A673 (cell line): Measurements from ENCODE around the gene KAT14. TPM values are rescaled to one million over a fixed set of nuclear protein-coding genes. Genes with fewer than 3 reads are reported as not detected.

Source experiments
- BruUV-seq: library from RNA; stranded (reverse); fragments of 400-500 nt; replicated peaks from 2 replicates; lab custom pipeline; 2021; lab: Mats Ljungman, UMichigan
- CTCF ChIA-PET: fragments of 300-600 bp; sonication (Branson Sonifier 250); formaldehyde crosslinking; loops from one replicate; lab custom pipeline; 2022; ENCODE audit warnings: antibody characterized with exemption; lab: Charles Lee
- POLR2A ChIA-PET: fragments of 300-600 bp; sonication (Branson Sonifier 250); formaldehyde crosslinking; loops from one replicate; lab custom pipeline; 2022; ENCODE audit warnings: antibody characterized with exemption; ENCODE audit not compliant: low non-redundant PET; lab: Charles Lee
- DNase-seq: peaks from one replicate; pipeline ENCODE4 v3.0.0-alpha.2; 2015; ENCODE audit warnings: low spot score
- H3K27ac ChIP-seq: fragments of 200-600 bp; sonication (generic); 2 replicates; pipeline ENCODE4 v1.5.1; 2016; ENCODE audit warnings: mixed run types, low read depth, mild to moderate bottlenecking, mixed read lengths, antibody characterized with exemption, low read length; ENCODE audit not compliant: poor library complexity, severe bottlenecking
- H3K27me3 ChIP-seq: fragments of 200-600 bp; sonication (generic); replicated peaks from 2 replicates; pipeline ENCODE4 v1.6.1; 2017; ENCODE audit warnings: mixed run types, low read depth, mild to moderate bottlenecking, mixed read lengths, antibody characterized with exemption, low read length; ENCODE audit not compliant: insufficient read depth, poor library complexity
- H3K36me3 ChIP-seq: fragments of 200-600 bp; sonication (generic); 2 replicates; pipeline ENCODE4 v1.6.1; 2016; ENCODE audit warnings: mixed run types, mild to moderate bottlenecking, mixed read lengths, antibody characterized with exemption, low read length; ENCODE audit not compliant: insufficient read depth, poor library complexity, severe bottlenecking
- H3K4me1 ChIP-seq: fragments of 200-600 bp; sonication (generic); 2 replicates; pipeline ENCODE4 v1.6.1; 2017; ENCODE audit warnings: mixed run types, mild to moderate bottlenecking, mixed read lengths, antibody characterized with exemption, low read length; ENCODE audit not compliant: insufficient read depth, poor library complexity, severe bottlenecking
- H3K4me3 ChIP-seq: fragments of 200-600 bp; sonication (generic); 2 replicates; pipeline ENCODE4 v1.5.1; 2016; ENCODE audit warnings: low read depth, mixed run types, mild to moderate bottlenecking, mixed read lengths, low read length; ENCODE audit not compliant: poor library complexity, severe bottlenecking
- H3K9me3 ChIP-seq: fragments of 200-600 bp; sonication (generic); 2 replicates; pipeline ENCODE4 v1.6.1; 2016; ENCODE audit warnings: mixed run types, low read depth, mild to moderate bottlenecking, mixed read lengths, antibody characterized with exemption, low read length; ENCODE audit not compliant: poor library complexity, severe bottlenecking
- EZH2 ChIP-seq: fragments of 200-600 bp; sonication (generic); IDR thresholded peaks from 2 replicates; pipeline ENCODE4 v1.6.1; 2017; ENCODE audit warnings: borderline replicate concordance, low read depth, mild to moderate bottlenecking, mixed read lengths, antibody characterized with exemption, low read length; ENCODE audit not compliant: poor library complexity, severe bottlenecking
- intact Hi-C: fragments of 100-400 bp; cut with micrococcal nuclease; formaldehyde crosslinking; loops from one replicate; pipeline ENCODE4 v1.10.0; 2022; ENCODE audit not compliant: unreplicated experiment
- total RNA-seq: library from RNA; stranded (reverse); gene quantifications from 2 replicates; pipeline ENCODE4 v1.2.3, GENCODE V29; 2021
- TF ChIP-seq, protein P1 (sequence below): fragments of 300-800, 200-600 bp; sonication (generic); conservative IDR thresholded peaks from 2 replicates; pipeline ENCODE4 v1.5.1; 2017; ENCODE audit warnings: low read depth, mild to moderate bottlenecking, antibody characterized with exemption, low read length, moderate library complexity, mixed read lengths

KAT14 gene
- total RNA-seq, 1 experiment from 2014 or later: 20.6 TPM

- no peaks in the 10 kb centered on the region for H3K4me1 ChIP-seq
- DNase-seq: no peak
- intact Hi-C loops: no loop called here
- H3K27ac ChIP-seq: no peak overlapping the region
- no TSS peak for BruUV-seq
- H3K4me3 ChIP-seq: no peak overlapping the region
- peaks cover 3% of the 10 kb centered on the region for H3K27me3 ChIP-seq
- H3K36me3 ChIP-seq: no peaks in the 10 kb centered on the region
- ChIA-PET POLR2A (no interaction called here), CTCF (no interaction called here)
- H3K9me3 ChIP-seq: no peaks in the 10 kb centered on the region
- TF ChIP-seq, protein P1, sequence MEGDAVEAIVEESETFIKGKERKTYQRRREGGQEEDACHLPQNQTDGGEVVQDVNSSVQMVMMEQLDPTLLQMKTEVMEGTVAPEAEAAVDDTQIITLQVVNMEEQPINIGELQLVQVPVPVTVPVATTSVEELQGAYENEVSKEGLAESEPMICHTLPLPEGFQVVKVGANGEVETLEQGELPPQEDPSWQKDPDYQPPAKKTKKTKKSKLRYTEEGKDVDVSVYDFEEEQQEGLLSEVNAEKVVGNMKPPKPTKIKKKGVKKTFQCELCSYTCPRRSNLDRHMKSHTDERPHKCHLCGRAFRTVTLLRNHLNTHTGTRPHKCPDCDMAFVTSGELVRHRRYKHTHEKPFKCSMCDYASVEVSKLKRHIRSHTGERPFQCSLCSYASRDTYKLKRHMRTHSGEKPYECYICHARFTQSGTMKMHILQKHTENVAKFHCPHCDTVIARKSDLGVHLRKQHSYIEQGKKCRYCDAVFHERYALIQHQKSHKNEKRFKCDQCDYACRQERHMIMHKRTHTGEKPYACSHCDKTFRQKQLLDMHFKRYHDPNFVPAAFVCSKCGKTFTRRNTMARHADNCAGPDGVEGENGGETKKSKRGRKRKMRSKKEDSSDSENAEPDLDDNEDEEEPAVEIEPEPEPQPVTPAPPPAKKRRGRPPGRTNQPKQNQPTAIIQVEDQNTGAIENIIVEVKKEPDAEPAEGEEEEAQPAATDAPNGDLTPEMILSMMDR: no peak
- TF ChIP-seq EZH2: no peak
Observed at GRCh38 chr20:18090044-18090443, 47.6 kb upstream of the KAT14 start.

DNA sequence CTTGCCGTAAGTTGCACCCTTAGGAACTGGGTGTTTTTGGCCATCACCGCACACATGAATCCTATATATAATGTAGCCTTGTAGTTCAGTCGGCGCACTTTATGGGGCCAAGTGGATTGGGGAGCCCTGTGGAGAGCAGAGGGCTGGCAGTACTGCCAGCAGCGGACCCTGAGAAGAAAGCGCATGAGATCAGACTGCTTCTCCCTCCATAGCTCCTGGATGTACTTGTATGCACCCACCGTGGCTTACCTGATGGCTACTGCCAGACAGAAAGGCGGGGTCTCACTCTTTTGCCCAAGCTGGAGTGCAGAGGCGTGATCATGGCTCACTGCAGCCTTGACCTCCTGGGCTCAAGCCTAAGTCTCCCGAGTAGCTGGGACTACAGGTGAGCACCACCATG is 47.2 kb upstream of the KAT14 start:
- peaks cover 3% of the 10 kb centered on the region for H3K27me3 ChIP-seq
- POLR2A ChIA-PET: no interaction called here
- H3K27ac ChIP-seq: no peak overlapping the region
- CTCF ChIA-PET: no interaction called here
- H3K4me3 ChIP-seq: no peak overlapping the region
- intact Hi-C loops: no loop called here
- no peaks in the 10 kb centered on the region for H3K4me1 ChIP-seq
- H3K36me3 ChIP-seq: no peaks in the 10 kb centered on the region
- TF ChIP-seq, protein P1: no peak
- no peak for TF ChIP-seq EZH2
- BruUV-seq: no TSS peak
- H3K9me3 ChIP-seq: no peaks in the 10 kb centered on the region
- DNase-seq: no peak

DNA sequence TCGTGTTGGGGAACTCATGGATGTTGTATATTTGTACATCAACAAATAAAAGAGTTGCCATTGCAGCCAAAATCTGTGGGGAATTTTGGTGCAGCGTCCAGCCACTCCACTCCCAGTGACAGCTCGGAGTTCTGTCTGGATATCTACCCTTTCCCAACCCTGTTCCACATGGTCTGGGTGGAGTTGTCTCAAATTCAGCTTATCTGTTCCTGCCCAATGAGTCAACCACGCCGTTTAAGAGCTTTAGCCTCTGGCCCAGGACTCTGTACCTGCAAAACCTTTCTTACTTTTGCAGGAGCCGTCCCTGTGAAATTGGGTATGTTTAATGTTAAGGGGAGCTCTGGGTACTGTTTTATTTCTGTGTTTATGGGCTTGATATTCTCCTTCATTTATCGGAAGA is 46.0 kb upstream of the KAT14 start:
- POLR2A ChIA-PET: interaction anchor here (0.5 kb wide), 1 partner anchor 124 kb away, joined by 5 read pairs; no protein-coding TSS in a partner anchor
- no peak for DNase-seq
- H3K27ac ChIP-seq: no peak overlapping the region

More for the DNA sequence above, 46.0 kb upstream of the KAT14 start:
- TF ChIP-seq, protein P1: no peak
- TF ChIP-seq EZH2: no peak
- no TSS peak for BruUV-seq
- Histone ChIP-seq H3K27me3 (peaks cover 3% of the 10 kb centered on the region), H3K36me3 (no peaks in the 10 kb centered on the region), H3K9me3 (no peaks in the 10 kb centered on the region), H3K4me1 (no peaks in the 10 kb centered on the region), H3K4me3 (no peak overlapping the region)
- CTCF ChIA-PET: no interaction called here
- intact Hi-C loops: no loop called here
